Activated naive CD8-positive, alpha-beta T cell treated with anti-CD3 and anti-CD28 coated beads for 36 hours (primary cell): ENCODE results near the gene OR56A4. TPM values are rescaled to one million over a fixed set of nuclear protein-coding genes. Genes with fewer than 3 reads are reported as not detected.
"Not testable (repeated sequence)": the region's sequence is repeated elsewhere in the genome, so short reads cannot be mapped to it uniquely, and the experiment has no call there.

Experiments used
- DNase-seq: peaks from one replicate; pipeline ENCODE4 v3.0.0; 2021
- H3K27ac Mint-ChIP-seq: one replicate; pipeline ENCODE4 v1.8.0; 2022; ENCODE audit warnings: mild to moderate bottlenecking, moderate library complexity, mixed read lengths
- H3K27me3 Mint-ChIP-seq: one replicate; pipeline ENCODE4 v1.8.0; 2022; ENCODE audit warnings: mild to moderate bottlenecking, mixed read lengths
- H3K36me3 Mint-ChIP-seq: one replicate; pipeline ENCODE4 v1.8.0; 2021; ENCODE audit warnings: mild to moderate bottlenecking, mixed read lengths
- H3K4me1 Mint-ChIP-seq: one replicate; pipeline ENCODE4 v1.8.0; 2021; ENCODE audit warnings: mixed read lengths
- H3K4me3 Mint-ChIP-seq: one replicate; pipeline ENCODE4 v1.8.0; 2022; ENCODE audit warnings: mild to moderate bottlenecking, moderate library complexity, mixed read lengths
- H3K9me3 Mint-ChIP-seq: one replicate; pipeline ENCODE4 v1.8.0; 2022; ENCODE audit warnings: mixed read lengths
- total RNA-seq, 2 experiments: library from RNA; stranded (reverse); gene quantifications; one replicate each; pipeline ENCODE4 v1.2.3, GENCODE V29; 2021

OR56A4 gene
- total RNA-seq, 2 experiments from 2014 or later = not detected

DNA sequence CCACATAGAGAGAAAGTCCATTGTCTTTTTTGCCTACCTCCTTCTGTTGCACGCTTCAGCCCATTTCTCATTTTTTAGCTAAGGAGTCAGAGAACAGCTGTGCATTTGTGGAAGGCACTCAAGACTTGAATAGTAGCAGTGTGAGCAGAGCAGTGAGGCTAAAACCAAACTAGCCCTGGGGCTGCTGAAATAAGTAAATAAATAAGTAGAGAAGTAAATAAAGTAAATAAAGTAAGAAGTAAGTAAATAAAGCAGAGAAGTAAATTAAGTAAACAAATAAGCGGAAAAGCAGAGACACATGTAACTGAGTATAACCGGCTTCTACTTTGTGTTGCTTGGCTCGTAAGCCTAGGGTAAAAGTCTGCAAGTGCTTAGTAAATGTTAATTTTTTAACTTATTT lies 17.5 kb downstream of the OR56A4 start:
- DNase-seq = no peak
- no peak overlapping the region for H3K4me3 Mint-ChIP-seq
- H3K27ac Mint-ChIP-seq = no peak overlapping the region
- H3K9me3 Mint-ChIP-seq = no peaks in the 10 kb centered on the region
- H3K36me3 Mint-ChIP-seq = no peaks in the 10 kb centered on the region
- no peaks in the 10 kb centered on the region for H3K4me1 Mint-ChIP-seq
- H3K27me3 Mint-ChIP-seq = peaks cover 12% of the 10 kb centered on the region

DNA sequence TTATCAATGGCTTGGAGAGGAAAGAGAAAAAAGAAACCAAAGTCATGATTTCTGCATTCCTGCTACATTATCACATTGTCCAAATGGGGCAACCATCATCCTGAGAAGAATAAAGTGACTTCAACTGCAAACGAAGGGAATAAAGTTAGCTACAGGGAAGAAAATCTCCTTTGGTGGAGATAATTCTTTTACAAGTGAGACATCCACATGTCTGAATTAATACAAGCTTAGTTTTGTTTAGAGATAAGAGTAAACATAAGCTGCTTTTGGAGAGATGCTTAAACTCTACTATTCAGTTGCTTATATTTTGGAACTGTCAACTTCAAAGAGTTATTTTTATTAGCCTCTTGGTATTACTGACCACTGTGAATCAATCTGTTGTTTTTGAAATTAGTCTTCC lies 19.9 kb downstream of the OR56A4 start, which contains the start of gene OR52L1:
Gene OR52L1, minus strand, starts transcription at position 101 of the 400 bp plus-strand sequence. Its CDS starts 55 bp downstream, at position 46.
- Mint-ChIP-seq H3K9me3 (no peaks in the 10 kb centered on the region), H3K4me3 (no peak within 1 kb of the TSS), H3K36me3 (no peaks in the 10 kb centered on the region), H3K27me3 (peaks cover 26% of the 10 kb centered on the region), H3K4me1 (no peaks in the 10 kb centered on the region), H3K27ac (no peak within 1 kb of the TSS)
- DNase-seq = no peak

DNA sequence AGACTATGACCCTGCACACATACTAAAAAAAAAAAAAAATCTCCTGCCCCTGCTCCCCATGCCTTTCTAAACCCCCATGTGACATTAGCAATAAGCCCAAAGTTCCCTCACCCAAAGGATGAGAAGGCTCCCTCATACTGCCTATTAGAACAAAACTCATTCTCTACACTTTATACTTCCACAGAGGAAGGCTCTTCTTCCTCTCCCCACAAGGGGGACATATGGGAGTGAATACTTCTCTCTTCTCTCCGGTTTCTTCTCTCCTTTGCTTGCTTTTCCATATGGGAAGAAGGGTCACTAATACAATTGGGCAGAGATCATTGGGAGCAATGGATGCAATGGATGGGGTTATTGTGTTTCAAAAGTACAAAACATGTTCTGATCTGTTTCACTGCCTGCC lies 23.3 kb downstream of the OR56A4 start:
- no peak overlapping the region for H3K4me3 Mint-ChIP-seq
- no peak overlapping the region for H3K27ac Mint-ChIP-seq
- no peaks in the 10 kb centered on the region for H3K36me3 Mint-ChIP-seq
- H3K27me3 Mint-ChIP-seq = peaks cover 14% of the 10 kb centered on the region
- no peaks in the 10 kb centered on the region for H3K4me1 Mint-ChIP-seq
- H3K9me3 Mint-ChIP-seq = peaks cover 11% of the 10 kb centered on the region
- DNase-seq = no peak

DNA sequence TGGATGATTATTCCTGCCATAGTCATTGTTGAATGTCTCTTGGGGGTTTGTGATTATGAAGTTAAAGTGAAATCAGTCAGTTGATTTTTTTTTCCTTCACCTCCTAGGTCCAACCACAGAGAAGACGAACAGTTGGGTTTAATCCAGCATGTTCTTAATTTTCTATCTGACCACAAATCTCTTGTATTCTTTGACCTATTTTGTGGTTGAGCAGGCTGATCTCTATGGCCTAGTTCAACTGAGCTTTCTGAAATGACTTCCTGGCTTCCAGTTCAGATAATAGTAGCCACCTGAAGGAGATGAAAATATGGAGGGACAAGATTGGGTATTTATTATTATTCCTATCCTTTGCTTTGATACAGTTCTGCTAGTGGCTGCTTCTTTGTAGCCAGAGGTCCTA lies 33.2 kb downstream of the OR56A4 start:
- Mint-ChIP-seq H3K36me3 (no peaks in the 10 kb centered on the region), H3K9me3 (peaks cover 3% of the 10 kb centered on the region), H3K4me3 (no peak overlapping the region), H3K27me3 (peaks cover 16% of the 10 kb centered on the region), H3K4me1 (no peaks in the 10 kb centered on the region), H3K27ac (no peak overlapping the region)
- DNase-seq = no peak

DNA sequence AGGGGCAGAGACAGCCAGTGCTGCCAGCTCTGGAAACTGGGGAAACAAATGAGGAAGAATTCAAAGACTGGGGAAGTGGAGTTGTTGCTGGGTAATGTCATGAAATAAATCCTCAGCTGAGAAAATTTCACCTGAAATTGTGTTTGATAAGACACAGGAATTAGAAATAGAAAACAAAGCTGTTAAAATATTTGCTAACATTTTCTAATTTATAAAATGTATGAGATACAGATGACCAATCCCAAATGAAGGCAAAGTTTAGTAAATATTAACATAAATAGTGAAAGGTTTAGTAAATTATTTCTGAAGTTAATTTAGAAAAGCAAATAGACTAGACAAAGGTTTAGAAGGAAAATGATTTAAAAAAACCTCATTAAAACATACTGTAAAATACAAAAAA lies 38.4 kb downstream of the OR56A4 start, which contains the start of gene OR56A5:
Gene OR56A5, minus strand, starts transcription at position 101 of the 400 bp plus-strand sequence. Its CDS starts 0 bp downstream, at position 101.
- H3K4me3 Mint-ChIP-seq = no peak within 1 kb of the TSS
- no peaks in the 10 kb centered on the region for H3K4me1 Mint-ChIP-seq
- H3K36me3 Mint-ChIP-seq = no peaks in the 10 kb centered on the region
- peaks cover 7% of the 10 kb centered on the region for H3K9me3 Mint-ChIP-seq
- H3K27me3 Mint-ChIP-seq = peaks cover 33% of the 10 kb centered on the region
- no peak within 1 kb of the TSS for H3K27ac Mint-ChIP-seq
- DNase-seq = no peak

DNA sequence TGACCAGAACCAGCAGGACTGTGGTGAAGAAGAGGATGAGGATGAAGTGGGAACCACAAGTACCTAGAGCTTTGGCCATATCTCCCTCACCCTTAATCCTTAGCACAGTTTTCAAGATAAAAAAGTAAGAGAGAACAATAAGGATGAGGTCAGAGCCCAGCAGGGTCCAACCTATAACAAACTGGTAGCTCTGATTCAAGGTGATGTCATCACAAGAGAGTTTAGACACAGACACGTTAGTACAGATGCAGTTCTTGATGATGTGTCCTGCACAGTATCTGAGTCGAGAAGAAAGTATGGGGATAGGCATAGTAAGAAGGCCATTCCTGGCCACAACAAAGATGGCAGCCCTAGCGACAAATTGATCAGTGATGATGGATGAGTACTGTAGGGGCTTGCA lies 39.0 kb downstream of the OR56A4 start:
- DNase-seq = no peak
- Mint-ChIP-seq H3K4me1 (no peaks in the 10 kb centered on the region), H3K27me3 (peaks cover 33% of the 10 kb centered on the region), H3K36me3 (no peaks in the 10 kb centered on the region), H3K4me3 (no peak overlapping the region), H3K9me3 (peaks cover 13% of the 10 kb centered on the region), H3K27ac (no peak overlapping the region)

DNA sequence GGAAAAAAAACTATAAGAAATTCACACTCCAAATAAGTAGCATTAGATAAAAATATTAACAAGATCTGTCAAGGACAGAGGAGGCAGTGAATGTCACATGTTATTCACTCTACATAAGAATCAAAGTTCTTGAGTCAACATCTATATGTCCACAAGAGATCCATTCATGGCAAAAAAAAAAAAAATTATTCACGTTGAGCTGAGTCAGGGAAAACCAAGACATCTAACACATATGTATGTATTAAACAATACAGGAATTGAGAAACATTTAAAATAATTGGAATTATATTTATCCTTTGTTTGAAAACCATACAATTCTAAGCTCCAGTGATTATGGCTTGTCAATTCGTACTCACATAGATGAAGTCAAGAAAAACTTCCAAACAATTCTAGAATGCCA lies 39.8 kb downstream of the OR56A4 start:
- H3K4me3 Mint-ChIP-seq = no peak overlapping the region
- no peak for DNase-seq
- H3K4me1 Mint-ChIP-seq = no peaks in the 10 kb centered on the region
- H3K36me3 Mint-ChIP-seq = no peaks in the 10 kb centered on the region
- peaks cover 33% of the 10 kb centered on the region for H3K27me3 Mint-ChIP-seq
- H3K9me3 Mint-ChIP-seq = peaks cover 16% of the 10 kb centered on the region
- no peak overlapping the region for H3K27ac Mint-ChIP-seq

DNA sequence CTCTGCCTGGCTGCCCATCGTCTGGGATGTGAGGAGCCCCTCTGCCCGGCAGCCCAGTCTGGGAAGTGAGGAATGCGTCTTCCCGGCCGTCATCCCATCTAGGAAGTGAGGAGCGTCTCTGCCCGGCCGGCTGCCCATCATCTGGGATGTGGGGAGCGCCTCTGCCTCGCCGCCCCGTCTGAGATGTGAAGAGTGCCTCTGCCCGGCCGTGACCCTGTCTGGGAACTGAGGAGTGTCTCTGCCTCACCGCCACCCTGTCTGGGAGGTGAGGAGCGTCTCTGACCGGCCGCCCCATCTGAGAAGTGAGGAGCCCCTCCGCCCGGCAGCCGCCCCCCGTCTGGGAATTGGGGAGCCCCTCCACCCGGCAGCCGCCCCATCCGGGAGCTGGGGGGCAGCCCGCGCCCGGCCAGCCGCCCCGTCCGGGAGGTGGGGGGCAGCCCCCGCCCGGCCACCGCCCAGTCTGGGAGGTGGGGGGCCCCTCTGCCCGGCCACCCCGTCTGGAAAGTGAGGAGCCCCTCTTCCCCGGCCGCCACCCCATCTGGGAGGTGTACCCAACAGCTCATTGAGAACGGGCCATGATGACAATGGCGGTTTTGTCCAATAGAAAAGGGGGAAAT lies 45.9 kb downstream of the OR56A4 start:
- H3K36me3 Mint-ChIP-seq, H3K4me3 Mint-ChIP-seq, H3K4me1 Mint-ChIP-seq, DNase-seq, H3K27me3 Mint-ChIP-seq, H3K27ac Mint-ChIP-seq: not testable (repeated sequence)
- peaks cover 21% of the 10 kb centered on the region for H3K9me3 Mint-ChIP-seq

DNA sequence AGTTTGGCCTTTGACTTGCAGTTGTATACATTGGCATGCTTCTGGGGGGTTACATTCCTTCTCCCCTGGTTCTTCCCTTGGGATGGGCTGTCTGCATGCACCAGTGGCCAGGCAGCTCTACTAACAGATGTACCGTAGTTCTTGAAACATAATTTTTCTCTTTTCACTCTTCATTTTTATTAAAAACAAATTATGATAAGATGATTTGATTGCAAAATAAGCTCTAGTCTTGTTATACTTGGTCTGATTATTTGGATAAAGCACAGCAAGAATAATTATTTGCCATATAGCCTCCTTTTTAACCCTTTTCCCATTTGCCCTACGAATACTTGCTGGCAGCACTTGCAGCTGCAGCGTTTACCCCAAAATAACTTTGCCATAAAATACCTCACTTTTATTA lies 51.2 kb downstream of the OR56A4 start:
- no peak for DNase-seq
- H3K27ac Mint-ChIP-seq = no peak overlapping the region
- no peak overlapping the region for H3K4me3 Mint-ChIP-seq
- no peaks in the 10 kb centered on the region for H3K4me1 Mint-ChIP-seq
- peaks cover 3% of the 10 kb centered on the region for H3K27me3 Mint-ChIP-seq
- H3K9me3 Mint-ChIP-seq = peaks cover 2% of the 10 kb centered on the region
- H3K36me3 Mint-ChIP-seq = no peaks in the 10 kb centered on the region

Other genes with a start within 250 kb of the OR56A4 start
- gene OR52N5, start 223.6 kb downstream of the OR56A4 start, total RNA-seq = not detected
- not detected for gene OR52N1, start 215.7 kb downstream of the OR56A4 start, total RNA-seq
- not detected for gene OR52N2, start 198.0 kb downstream of the OR56A4 start, total RNA-seq
- gene OR52E6, start 165.0 kb downstream of the OR56A4 start, total RNA-seq = not detected
- gene OR52E8, start 149.3 kb downstream of the OR56A4 start, total RNA-seq = not detected
- not detected for gene OR52E4, start 126.3 kb downstream of the OR56A4 start, total RNA-seq
- gene OR52E5, start 113.7 kb downstream of the OR56A4 start, total RNA-seq = not detected
- gene OR56A3, start 64.7 kb downstream of the OR56A4 start, total RNA-seq = not detected
- not detected for gene OR56A5, start 38.5 kb downstream of the OR56A4 start, total RNA-seq
- not detected for gene OR52L1, start 20.0 kb downstream of the OR56A4 start, total RNA-seq
- gene OR56A1, start 23.8 kb upstream of the OR56A4 start, total RNA-seq = not detected
- gene OR56B4, start 100.7 kb upstream of the OR56A4 start, total RNA-seq = not detected
- not detected for gene OR52B2, start 163.4 kb upstream of the OR56A4 start, total RNA-seq
- gene OR52W1, start 192.3 kb upstream of the OR56A4 start, total RNA-seq = not detected
- gene C11orf42, start 198.6 kb upstream of the OR56A4 start, total RNA-seq = not detected
- 10 to 100 TPM; 14.2 to 16.0 TPM for gene FHIP1B, start 227.7 kb upstream of the OR56A4 start, total RNA-seq
- gene CNGA4, start 232.1 kb upstream of the OR56A4 start, total RNA-seq = under 1 TPM; 0.10 to 0.30 TPM